Measurements from ENCODE around the gene AURKA.
"Not testable (repeated sequence)": the region's sequence is repeated elsewhere in the genome, so short reads cannot be mapped to it uniquely, and the experiment has no call there.

AURKA gene

DNA sequence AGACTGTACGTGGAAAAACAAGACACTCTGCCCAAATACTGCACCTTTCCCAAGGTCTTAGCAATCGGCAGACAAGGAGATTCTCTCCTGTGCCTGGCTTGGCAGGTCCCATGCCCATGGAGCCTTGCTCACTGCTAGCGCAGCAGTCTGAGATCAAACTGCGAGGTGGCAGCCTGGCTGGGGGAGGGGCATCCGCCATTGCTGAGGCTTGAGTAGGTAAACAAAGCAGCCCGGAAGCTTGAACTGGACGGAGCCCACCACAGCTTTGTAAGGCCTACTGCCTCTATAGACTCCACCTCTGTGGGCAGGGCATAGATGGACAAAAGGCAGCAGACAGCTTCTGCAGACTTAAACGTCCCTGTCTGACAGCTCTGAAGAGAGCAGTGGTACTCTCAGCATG, 55.3 kb downstream of the AURKA start:
- not testable (repeated sequence) for H3K27me3 ChIP-seq (ENCODE audit: insufficient read depth, low read length); H3K9me3 ChIP-seq (ENCODE audit: low read length); H3K4me3 ChIP-seq (ENCODE audit: low read length); H3K4me1 ChIP-seq (ENCODE audit: insufficient read depth, low read length); H3K36me3 ChIP-seq (ENCODE audit: insufficient read depth, low read length); H2AFZ ChIP-seq (ENCODE audit: low read depth, low read length)

DNA sequence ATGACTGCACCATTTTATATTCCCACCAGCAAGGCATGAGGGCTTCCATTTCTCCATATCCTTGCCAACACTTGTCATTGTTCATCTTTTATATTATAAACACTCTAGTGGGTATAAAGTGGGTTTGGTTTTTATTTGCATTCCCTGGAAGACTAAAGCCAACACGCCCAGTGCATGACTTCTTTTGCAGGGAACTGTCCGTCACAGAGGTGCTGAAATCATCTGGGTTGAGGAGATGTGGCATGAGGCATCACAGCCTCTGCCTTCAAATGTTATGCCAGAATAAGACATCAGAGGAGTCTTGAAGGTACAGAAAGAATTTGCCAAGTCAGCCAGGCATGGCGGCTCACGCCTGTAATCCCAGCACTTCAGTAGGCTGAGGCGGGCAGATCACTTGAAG, 63.2 kb downstream of the AURKA start:
- peaks cover 4% of the 10 kb centered on the region for H3K27me3 ChIP-seq (ENCODE audit: insufficient read depth, low read length)
- H2AFZ ChIP-seq (ENCODE audit: low read depth, low read length), result no peak overlapping the region
- no peak overlapping the region for H3K4me3 ChIP-seq (ENCODE audit: low read length)
- no peaks in the 10 kb centered on the region for H3K4me1 ChIP-seq (ENCODE audit: insufficient read depth, low read length)
- no peaks in the 10 kb centered on the region for H3K36me3 ChIP-seq (ENCODE audit: insufficient read depth, low read length)
- H3K9me3 ChIP-seq (ENCODE audit: low read length), result no peaks in the 10 kb centered on the region

DNA sequence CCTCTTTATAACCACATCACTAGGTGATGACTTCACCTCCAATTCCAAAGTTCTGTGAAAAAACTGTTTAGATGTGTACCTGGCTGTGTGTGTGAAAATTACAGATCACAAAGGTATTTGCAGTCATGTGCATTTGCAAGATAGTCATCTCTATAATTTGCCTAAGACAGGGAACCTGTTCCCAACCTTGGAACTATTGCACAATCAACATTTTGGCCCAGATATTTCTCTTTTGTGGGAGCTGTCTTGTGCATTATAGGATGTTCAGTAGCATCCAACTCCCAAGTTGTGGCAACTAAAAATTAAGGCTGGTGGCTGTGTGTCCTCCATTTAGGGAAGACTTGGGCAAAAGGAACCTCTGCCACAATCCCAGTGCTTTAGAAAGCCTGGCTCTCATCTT, 67.2 kb downstream of the AURKA start:
- Histone ChIP-seq H3K9me3 (ENCODE audit: low read length) (no peaks in the 10 kb centered on the region), H3K4me1 (ENCODE audit: insufficient read depth, low read length) (no peaks in the 10 kb centered on the region), H3K4me3 (ENCODE audit: low read length) (no peak overlapping the region), H2AFZ (ENCODE audit: low read depth, low read length) (no peak overlapping the region), H3K27me3 (ENCODE audit: insufficient read depth, low read length) (peaks cover 8% of the 10 kb centered on the region), H3K36me3 (ENCODE audit: insufficient read depth, low read length) (no peaks in the 10 kb centered on the region)

DNA sequence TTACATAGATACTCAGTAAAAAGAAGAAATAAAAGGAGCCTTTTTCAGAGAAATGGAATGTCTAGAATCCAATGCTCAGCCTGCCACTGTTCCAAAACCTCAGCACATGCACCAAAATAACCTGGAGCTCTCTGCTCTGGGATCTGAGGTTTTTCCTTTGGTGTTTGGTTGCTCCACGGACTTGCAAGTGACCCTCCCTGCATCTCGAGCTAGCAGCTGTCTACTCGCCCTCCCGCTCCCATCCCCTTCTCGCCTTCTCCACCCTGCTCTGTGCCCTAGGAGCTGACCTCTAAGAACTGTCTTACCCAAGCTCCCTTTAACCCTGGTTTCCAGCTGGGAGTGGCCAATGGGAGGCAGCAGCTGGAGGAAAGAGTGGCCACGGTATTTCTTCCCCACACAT, 68.4 kb downstream of the AURKA start:
- no peaks in the 10 kb centered on the region for H3K9me3 ChIP-seq (ENCODE audit: low read length)
- H2AFZ ChIP-seq (ENCODE audit: low read depth, low read length), result no peak overlapping the region
- peaks cover 8% of the 10 kb centered on the region for H3K27me3 ChIP-seq (ENCODE audit: insufficient read depth, low read length)
- H3K4me3 ChIP-seq (ENCODE audit: low read length), result no peak overlapping the region
- H3K4me1 ChIP-seq (ENCODE audit: insufficient read depth, low read length), result no peaks in the 10 kb centered on the region
- H3K36me3 ChIP-seq (ENCODE audit: insufficient read depth, low read length), result no peaks in the 10 kb centered on the region

DNA sequence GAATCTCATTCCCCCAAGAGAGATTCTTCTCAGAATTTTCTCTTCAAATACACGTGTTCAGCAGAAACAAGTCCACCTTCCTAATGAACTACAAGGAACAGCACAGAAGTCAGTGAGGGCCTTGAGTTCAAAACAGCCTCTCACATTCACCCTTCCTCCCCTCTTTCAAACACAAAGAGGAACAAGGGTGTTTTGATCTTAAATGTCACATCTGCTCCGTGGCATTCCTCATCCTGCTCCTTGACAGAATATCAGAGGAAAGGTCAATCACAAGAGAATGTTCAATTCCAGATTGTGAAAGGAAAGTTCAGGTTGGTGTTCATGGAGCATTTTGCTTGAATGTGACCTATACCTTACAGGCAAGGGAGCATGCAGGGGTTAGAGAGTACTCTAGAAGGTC, 68.8 kb downstream of the AURKA start:
- Histone ChIP-seq H3K36me3 (ENCODE audit: insufficient read depth, low read length) (no peaks in the 10 kb centered on the region), H3K4me3 (ENCODE audit: low read length) (no peak overlapping the region), H2AFZ (ENCODE audit: low read depth, low read length) (no peak overlapping the region), H3K4me1 (ENCODE audit: insufficient read depth, low read length) (no peaks in the 10 kb centered on the region), H3K27me3 (ENCODE audit: insufficient read depth, low read length) (peaks cover 8% of the 10 kb centered on the region), H3K9me3 (ENCODE audit: low read length) (no peaks in the 10 kb centered on the region)

DNA sequence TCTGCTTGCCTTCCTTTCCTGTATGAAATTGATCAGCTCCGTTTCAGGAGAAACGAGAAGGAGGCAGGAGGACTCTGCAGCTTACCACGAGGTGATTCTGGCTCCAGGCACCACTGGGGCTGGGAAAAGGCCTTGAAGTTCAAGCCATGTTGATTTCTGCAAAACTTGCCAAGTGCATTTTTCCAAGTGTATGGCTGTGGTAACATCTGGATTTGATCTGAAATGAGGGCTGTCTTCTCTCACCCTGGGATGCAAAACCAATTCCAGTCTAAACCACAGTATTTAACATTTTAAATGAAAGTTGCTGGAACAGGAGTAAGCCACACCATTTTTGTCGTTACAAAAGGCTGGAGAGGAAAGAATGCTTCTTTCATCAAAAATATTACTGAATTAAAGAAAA, 69.3 kb downstream of the AURKA start:
- H3K36me3 ChIP-seq (ENCODE audit: insufficient read depth, low read length), result no peaks in the 10 kb centered on the region
- H3K9me3 ChIP-seq (ENCODE audit: low read length), result no peaks in the 10 kb centered on the region
- H2AFZ ChIP-seq (ENCODE audit: low read depth, low read length), result no peak overlapping the region
- H3K4me1 ChIP-seq (ENCODE audit: insufficient read depth, low read length), result no peaks in the 10 kb centered on the region
- H3K27me3 ChIP-seq (ENCODE audit: insufficient read depth, low read length), result peaks cover 8% of the 10 kb centered on the region
- no peak overlapping the region for H3K4me3 ChIP-seq (ENCODE audit: low read length)

All from neuron (in vitro differentiated cells).